ENCODE measurements around the gene DNAAF5. TPM values are rescaled to one million over a fixed set of nuclear protein-coding genes. Genes with fewer than 3 reads are reported as not detected.
A peak's percentile ranks its signal among the peaks of the same experiment; 100 is the strongest.

Gene DNAAF5
- total RNA-seq, 1 donor from 2014 or later: 45.6 TPM

DNA sequence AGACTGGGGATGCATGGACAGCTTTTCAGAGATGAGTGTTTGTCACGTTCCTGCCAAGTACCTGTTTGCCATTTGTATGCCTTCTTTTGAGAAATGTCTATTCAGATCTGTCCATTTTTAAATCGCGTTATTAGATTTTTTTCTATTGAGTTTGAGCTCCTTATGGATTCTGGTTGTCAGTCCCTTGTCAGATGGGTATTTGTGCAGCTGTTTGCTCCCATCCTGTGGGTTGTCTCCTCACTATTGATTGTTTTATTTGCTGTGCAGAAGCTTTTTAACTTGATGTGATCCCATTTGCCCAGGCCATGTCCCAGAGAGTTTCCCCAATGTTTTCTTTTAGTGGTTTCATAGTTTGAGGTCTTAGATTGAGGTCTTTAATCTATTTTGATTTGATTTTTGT, 6.1 kb downstream of the DNAAF5 start:
- H3K9me3 Mint-ChIP-seq: no peaks in the 10 kb centered on the region
- TF ChIP-seq, protein P1, sequence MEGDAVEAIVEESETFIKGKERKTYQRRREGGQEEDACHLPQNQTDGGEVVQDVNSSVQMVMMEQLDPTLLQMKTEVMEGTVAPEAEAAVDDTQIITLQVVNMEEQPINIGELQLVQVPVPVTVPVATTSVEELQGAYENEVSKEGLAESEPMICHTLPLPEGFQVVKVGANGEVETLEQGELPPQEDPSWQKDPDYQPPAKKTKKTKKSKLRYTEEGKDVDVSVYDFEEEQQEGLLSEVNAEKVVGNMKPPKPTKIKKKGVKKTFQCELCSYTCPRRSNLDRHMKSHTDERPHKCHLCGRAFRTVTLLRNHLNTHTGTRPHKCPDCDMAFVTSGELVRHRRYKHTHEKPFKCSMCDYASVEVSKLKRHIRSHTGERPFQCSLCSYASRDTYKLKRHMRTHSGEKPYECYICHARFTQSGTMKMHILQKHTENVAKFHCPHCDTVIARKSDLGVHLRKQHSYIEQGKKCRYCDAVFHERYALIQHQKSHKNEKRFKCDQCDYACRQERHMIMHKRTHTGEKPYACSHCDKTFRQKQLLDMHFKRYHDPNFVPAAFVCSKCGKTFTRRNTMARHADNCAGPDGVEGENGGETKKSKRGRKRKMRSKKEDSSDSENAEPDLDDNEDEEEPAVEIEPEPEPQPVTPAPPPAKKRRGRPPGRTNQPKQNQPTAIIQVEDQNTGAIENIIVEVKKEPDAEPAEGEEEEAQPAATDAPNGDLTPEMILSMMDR (conservative IDR thresholded peaks at IDR 0.05): no peak
- DNase-seq (ENCODE audit: extremely low spot score, unreplicated experiment): no peak
- peak overlapping the region; percentile 7 for H3K27ac Mint-ChIP-seq
- H3K4me3 Mint-ChIP-seq: peak overlapping the region; percentile 0
- H3K27me3 Mint-ChIP-seq: no peaks in the 10 kb centered on the region
- H3K36me3 Mint-ChIP-seq: peaks cover 5% of the 10 kb centered on the region
- peaks cover 9% of the 10 kb centered on the region for H3K4me1 Mint-ChIP-seq (ENCODE audit: unreplicated experiment)

DNA sequence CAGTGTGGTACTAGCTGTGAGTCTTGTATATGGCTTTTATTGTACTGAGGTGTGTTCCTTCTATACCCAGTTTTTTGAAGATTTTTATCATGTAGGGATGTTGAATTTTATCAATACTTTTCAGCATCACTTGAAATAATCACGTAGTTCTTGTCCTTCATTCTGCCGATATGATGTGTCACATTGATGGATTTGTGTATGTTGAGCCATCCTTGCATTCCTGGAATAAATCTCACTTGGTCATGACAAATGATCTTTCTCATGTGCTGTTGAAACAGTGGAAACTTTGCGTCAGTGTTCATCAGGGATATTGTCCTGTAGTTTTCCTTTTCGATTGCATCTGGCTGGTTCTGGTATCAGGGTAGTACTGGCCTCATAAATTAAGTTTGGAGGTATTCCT, 7.7 kb downstream of the DNAAF5 start:
- Mint-ChIP-seq H3K4me3 (no peak overlapping the region), H3K36me3 (peaks cover 5% of the 10 kb centered on the region), H3K4me1 (ENCODE audit: unreplicated experiment) (no peaks in the 10 kb centered on the region), H3K27ac (no peak overlapping the region), H3K9me3 (no peaks in the 10 kb centered on the region), H3K27me3 (no peaks in the 10 kb centered on the region)
- no peak for DNase-seq (ENCODE audit: extremely low spot score, unreplicated experiment)
- TF ChIP-seq, protein P1 (conservative IDR thresholded peaks at IDR 0.05): no peak

DNA sequence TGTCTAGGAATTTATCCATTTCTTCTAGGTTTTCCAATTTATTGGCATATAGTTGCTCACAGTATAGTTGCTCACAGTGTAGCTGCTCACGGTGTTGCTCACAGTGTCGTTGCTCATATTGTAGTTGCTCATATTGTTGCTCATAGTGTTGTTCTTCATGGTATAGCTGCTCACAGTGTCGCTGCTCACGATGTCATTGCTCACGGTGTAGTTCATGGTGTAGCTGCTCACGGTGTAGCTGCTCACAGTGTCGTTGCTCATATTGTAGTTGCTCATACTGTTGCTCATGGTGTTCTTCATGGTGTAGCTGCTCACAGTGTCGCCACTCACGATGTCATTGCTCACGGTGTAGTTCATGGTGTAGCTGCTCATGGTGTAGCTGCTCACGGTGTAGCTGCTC, 8.3 kb downstream of the DNAAF5 start:
- no peak overlapping the region for H3K27ac Mint-ChIP-seq

DNA sequence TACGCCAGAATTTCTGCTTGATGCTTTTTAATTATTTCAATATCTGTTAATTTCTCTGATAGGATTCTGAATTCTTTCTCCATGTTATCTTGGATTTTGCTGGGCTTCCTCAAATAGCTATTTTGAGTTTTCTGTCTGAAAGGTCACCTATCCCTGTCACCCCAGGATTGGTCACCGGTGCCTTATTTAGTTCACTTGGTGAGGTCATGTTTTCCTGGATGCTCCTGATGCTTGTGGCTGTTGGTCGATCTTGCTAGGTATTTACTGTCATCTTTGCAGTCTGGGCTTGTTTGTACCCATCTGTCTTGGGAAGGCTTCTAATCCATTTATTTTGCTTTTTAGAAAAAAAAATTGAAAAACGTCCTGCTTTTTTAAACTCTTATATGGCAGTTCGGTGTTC, 11.7 kb downstream of the DNAAF5 start:
- no peaks in the 10 kb centered on the region for H3K27me3 Mint-ChIP-seq
- no peak for DNase-seq (ENCODE audit: extremely low spot score, unreplicated experiment)
- H3K9me3 Mint-ChIP-seq: no peaks in the 10 kb centered on the region
- no peak overlapping the region for H3K27ac Mint-ChIP-seq
- TF ChIP-seq, protein P1 (conservative IDR thresholded peaks at IDR 0.05): no peak
- H3K36me3 Mint-ChIP-seq: peaks cover 12% of the 10 kb centered on the region
- H3K4me3 Mint-ChIP-seq: no peak overlapping the region
- no peaks in the 10 kb centered on the region for H3K4me1 Mint-ChIP-seq (ENCODE audit: unreplicated experiment)

More for the DNA sequence above, 8.3 kb downstream of the DNAAF5 start:
- Mint-ChIP-seq H3K36me3 (peaks cover 5% of the 10 kb centered on the region), H3K27me3 (no peaks in the 10 kb centered on the region), H3K9me3 (no peaks in the 10 kb centered on the region), H3K4me3 (no peak overlapping the region), H3K4me1 (ENCODE audit: unreplicated experiment) (no peaks in the 10 kb centered on the region)
- DNase-seq (ENCODE audit: extremely low spot score, unreplicated experiment): no peak
- TF ChIP-seq, protein P1 (conservative IDR thresholded peaks at IDR 0.05): no peak

DNA sequence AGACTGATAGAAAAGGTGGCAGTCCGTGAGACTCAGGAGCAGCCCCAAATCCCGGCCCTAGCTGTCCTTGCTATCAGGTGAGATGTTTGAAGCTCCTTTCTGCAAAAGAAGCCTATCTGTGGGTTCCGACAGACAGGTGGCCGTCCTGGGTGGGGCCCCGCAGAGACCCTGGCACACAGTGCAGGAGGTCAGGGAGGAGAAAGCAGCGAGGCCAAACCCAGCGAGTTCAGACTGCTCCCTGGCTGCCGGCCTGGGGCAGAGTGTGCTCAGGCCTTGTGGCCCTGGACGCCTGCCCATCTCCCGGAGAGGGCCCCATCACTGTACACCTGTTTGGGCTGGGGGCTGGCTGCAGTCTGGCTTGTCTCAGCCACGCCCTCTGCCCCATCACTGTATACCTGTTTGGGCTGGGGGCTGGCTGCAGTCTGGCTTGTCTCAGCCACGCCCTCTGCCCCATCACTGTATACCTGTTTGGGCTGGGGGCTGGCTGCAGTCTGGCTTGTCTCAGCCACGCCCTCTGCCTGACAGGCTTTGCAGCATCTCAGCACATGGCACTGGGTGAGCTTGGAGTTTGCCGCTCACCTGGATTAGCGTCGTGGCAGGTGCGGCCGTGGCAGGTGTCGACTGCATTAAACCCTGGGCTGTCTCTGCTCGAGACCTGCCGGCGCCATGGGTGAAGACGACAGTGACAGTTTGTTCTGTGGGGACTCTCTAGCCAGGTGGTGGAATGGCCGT, 12.4 kb downstream of the DNAAF5 start:
- no peaks in the 10 kb centered on the region for H3K27me3 Mint-ChIP-seq
- H3K36me3 Mint-ChIP-seq: peaks cover 12% of the 10 kb centered on the region
- H3K9me3 Mint-ChIP-seq: no peaks in the 10 kb centered on the region
- H3K4me1 Mint-ChIP-seq (ENCODE audit: unreplicated experiment): no peaks in the 10 kb centered on the region
- no peak for DNase-seq (ENCODE audit: extremely low spot score, unreplicated experiment)
- H3K27ac Mint-ChIP-seq: no peak overlapping the region
- TF ChIP-seq, protein P1 (conservative IDR thresholded peaks at IDR 0.05): no peak
- H3K4me3 Mint-ChIP-seq: no peak overlapping the region

All from type B pancreatic cell (in vitro differentiated cells).